GM12878 (cell line): Measurements from ENCODE around the gene PATZ1. TPM values are rescaled to one million over a fixed set of nuclear protein-coding genes. Genes with fewer than 3 reads are reported as not detected.

ENCODE experiments used
- ASH2L ChIP-seq: fragments of 300-600, 200-600 bp; sonication (generic); IDR thresholded peaks from 2 replicates; pipeline ENCODE4 v1.6.1; 2017; ENCODE audit warnings: low read depth, mild to moderate bottlenecking, borderline replicate concordance
- BMI1 ChIP-seq: fragments of 450-650 bp; IDR thresholded peaks from 2 replicates; pipeline ENCODE4 v1.6.1; 2016; ENCODE audit warnings: mild to moderate bottlenecking, moderate library complexity, borderline replicate concordance
- CREB1 ChIP-seq: IDR thresholded peaks from 2 replicates; pipeline ENCODE4 v1.6.1; 2012; ENCODE audit warnings: low read depth, mild to moderate bottlenecking, inconsistent platforms
- IRF4 ChIP-seq: IDR thresholded peaks from 2 replicates; pipeline ENCODE4 v1.6.1; 2011; ENCODE audit warnings: low read depth, low read length
- RELB ChIP-seq: fragments of 450-650 bp; IDR thresholded peaks from 2 replicates; pipeline ENCODE4 v1.6.1; 2017; ENCODE audit warnings: low read depth, mild to moderate bottlenecking, moderate library complexity
- REST ChIP-seq: IDR thresholded peaks from 2 replicates; pipeline ENCODE4 v1.6.1; 2012; ENCODE audit warnings: mild to moderate bottlenecking, low read depth, low read length
- YY1 ChIP-seq: IDR thresholded peaks from 2 replicates; pipeline ENCODE4 v1.6.1; 2011; ENCODE audit warnings: low read depth, mild to moderate bottlenecking, low read length
- polyA plus RNA-seq, 11 experiments: library from polyadenylated mRNA; depleted of rRNA in 4 of 11; unstranded in 6 of 11; stranded (reverse) in 5 of 11; fragments of >200 nt; fragmentation: Nextera tagmentation in 4 of 11; fragmentation: Illumina TruSeq in 1 of 11; extraction: Ambion mirVana in 4 of 11; extraction: Trizol in 1 of 11; gene quantifications; 1 replicate in 1 of 11; 2 replicates in 10 of 11; pipeline versions ENCODE4 v1.2.1 to v1.2.3, GENCODE V29; 2011 to 2016; ENCODE audit warnings: inconsistent platforms in 2 of 11, missing spikeins in 2 of 11, low read depth in 1 of 11
- total RNA-seq, 4 experiments: library from RNA; depleted of rRNA in 3 of 4; stranded (reverse); fragments of >200 nt in 3 of 4; fragmentation: Illumina TruSeq in 1 of 4; extraction: Trizol in 1 of 4; gene quantifications; 2 replicates each; pipeline versions ENCODE4 v1.2.1 to v1.2.3, GENCODE V29; 2013 to 2021

Gene PATZ1
- total and polyA plus RNA-seq, 10 of the 15 experiments (the other 5 are each of a cell fraction or from before 2014, with no cell fraction given): 3.6 to 32.7 (median 13.9) TPM

GRCh38 chr22:31290494-31291471, 55.4 kb downstream of the PATZ1 start (continued):
- TF ChIP-seq REST: no peak; the same call in 1 of the 2 replicates
- peak; percentile 29; the same call in 1 of the 2 replicates for TF ChIP-seq ASH2L
- no peak for TF ChIP-seq BMI1
- no peak for TF ChIP-seq IRF4
- TF ChIP-seq YY1: 0 out of 2 replicates have a peak, but pooled peaks have one; percentile 34
- peak; percentile 61; the same call in 1 of the 2 replicates for TF ChIP-seq RELB
- peak; percentile 60; the same call in 1 of the 2 replicates for TF ChIP-seq CREB1
